ENCODE results near the gene PNMT.

The PNMT gene

DNA sequence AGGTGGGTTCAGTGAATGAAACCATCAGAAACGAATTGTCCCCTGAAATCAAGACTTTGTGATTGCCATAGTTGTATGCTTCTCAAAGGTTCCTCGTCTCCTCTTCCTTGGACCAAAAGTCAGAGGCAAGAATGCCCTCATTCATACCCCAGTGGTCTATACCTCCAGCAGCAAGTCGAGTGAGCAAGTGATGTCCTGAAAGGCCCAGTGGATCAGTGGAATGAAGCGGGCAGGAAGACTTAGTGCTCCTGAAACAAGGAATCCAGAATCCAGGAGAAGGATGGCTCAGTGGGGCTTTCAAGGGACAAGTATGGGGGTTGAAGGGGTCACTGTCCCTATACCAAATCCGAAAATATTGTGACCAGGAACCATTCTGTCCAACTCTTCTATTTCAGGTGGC, 26.3 kb downstream of the PNMT start:
- H3K9me3 ChIP-seq (ENCODE audit: control insufficient read depth, insufficient read depth, low read depth, low read length), result no peaks in the 10 kb centered on the region
- ChIA-PET POLR2A (no interaction called here), CTCF (interaction anchor here (0.6 to 3.2 kb wide), 4 partner anchors 15 to 129 kb away, joined by 3 to 17 read pairs (median 6); partner anchors contain the start of gene MIEN1)
- H3K36me3 ChIP-seq (ENCODE audit: control insufficient read depth in 2 of 2, insufficient read depth in 1 of 2, low read length in 2 of 2), result peaks cover 0 to 27% of the 10 kb centered on the region in 2 experiments; a peak in 2 of 3 replicates
- TF ChIP-seq ZNF792 (tag by site-specific recombination; IDR thresholded peaks at IDR 0.05) (no peak), ZNF266 (tag by site-specific recombination; IDR thresholded peaks at IDR 0.05; ENCODE audit: low read depth) (no peak), IKZF3 (tag by site-specific recombination; IDR thresholded peaks at IDR 0.05) (no peak), MYNN (tag by site-specific recombination; IDR thresholded peaks at IDR 0.05; ENCODE audit: borderline replicate concordance) (no peak), ZNF654 (tag by site-specific recombination; IDR thresholded peaks at IDR 0.05; ENCODE audit: low read depth) (no peak), YY2 (tag by site-specific recombination; IDR thresholded peaks at IDR 0.05) (no peak), ZNF311 (tag by site-specific recombination; IDR thresholded peaks at IDR 0.05; ENCODE audit: borderline replicate concordance) (no peak), ZNF335 (tag by site-specific recombination; conservative IDR thresholded peaks at IDR 0.05) (no peak), BCL11A (tag by site-specific recombination; IDR thresholded peaks at IDR 0.05; ENCODE audit: low read depth) (no peak)
- TF ChIP-seq, protein P1, sequence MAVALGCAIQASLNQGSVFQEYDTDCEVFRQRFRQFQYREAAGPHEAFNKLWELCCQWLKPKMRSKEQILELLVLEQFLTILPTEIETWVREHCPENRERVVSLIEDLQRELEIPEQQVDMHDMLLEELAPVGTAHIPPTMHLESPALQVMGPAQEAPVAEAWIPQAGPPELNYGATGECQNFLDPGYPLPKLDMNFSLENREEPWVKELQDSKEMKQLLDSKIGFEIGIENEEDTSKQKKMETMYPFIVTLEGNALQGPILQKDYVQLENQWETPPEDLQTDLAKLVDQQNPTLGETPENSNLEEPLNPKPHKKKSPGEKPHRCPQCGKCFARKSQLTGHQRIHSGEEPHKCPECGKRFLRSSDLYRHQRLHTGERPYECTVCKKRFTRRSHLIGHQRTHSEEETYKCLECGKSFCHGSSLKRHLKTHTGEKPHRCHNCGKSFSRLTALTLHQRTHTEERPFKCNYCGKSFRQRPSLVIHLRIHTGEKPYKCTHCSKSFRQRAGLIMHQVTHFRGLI (tag by site-specific recombination; IDR thresholded peaks at IDR 0.05), result no peak
- TF ChIP-seq, protein P2, sequence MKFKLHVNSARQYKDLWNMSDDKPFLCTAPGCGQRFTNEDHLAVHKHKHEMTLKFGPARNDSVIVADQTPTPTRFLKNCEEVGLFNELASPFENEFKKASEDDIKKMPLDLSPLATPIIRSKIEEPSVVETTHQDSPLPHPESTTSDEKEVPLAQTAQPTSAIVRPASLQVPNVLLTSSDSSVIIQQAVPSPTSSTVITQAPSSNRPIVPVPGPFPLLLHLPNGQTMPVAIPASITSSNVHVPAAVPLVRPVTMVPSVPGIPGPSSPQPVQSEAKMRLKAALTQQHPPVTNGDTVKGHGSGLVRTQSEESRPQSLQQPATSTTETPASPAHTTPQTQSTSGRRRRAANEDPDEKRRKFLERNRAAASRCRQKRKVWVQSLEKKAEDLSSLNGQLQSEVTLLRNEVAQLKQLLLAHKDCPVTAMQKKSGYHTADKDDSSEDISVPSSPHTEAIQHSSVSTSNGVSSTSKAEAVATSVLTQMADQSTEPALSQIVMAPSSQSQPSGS (tag by site-specific recombination; IDR thresholded peaks at IDR 0.05; ENCODE audit: low read depth), result no peak
- 0 out of 2 replicates have a peak overlapping the region, but pooled peaks have one; percentile 31 for H3K27ac ChIP-seq (ENCODE audit: extremely low read depth, low read depth, low read length)
- H3K4me3 ChIP-seq (ENCODE audit: low read depth, low read length), result no peak overlapping the region
- H3K4me1 ChIP-seq (ENCODE audit: control insufficient read depth, insufficient read depth, low read length), result peaks cover 4% of the 10 kb centered on the region; the same call in 1 of the 2 replicates

DNA sequence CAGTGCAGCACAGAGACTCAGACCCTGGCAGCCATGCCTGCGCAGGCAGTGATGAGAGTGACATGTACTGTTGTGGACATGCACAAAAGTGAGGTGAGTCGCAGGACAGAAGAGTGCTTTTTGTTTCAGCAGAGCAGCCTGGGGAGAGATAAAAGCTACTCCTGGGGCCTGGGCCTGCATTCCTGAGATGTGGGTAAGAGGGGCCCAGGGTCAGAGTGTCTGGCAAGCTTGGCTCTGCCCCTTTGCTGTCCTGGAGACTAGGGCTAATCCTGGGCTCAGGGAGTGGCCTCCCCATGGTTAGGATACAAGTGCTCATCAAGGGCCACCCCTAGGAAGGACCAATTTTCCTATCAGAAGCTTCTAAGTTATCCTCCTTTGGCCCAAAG, 26.8 kb downstream of the PNMT start:
- no peak overlapping the region for H3K27ac ChIP-seq (ENCODE audit: extremely low read depth, low read depth, low read length)
- peaks cover 5% of the 10 kb centered on the region; the same call in 1 of the 2 replicates for H3K4me1 ChIP-seq (ENCODE audit: control insufficient read depth, insufficient read depth, low read length)
- H3K9me3 ChIP-seq (ENCODE audit: control insufficient read depth, insufficient read depth, low read depth, low read length), result no peaks in the 10 kb centered on the region
- ChIA-PET POLR2A (no interaction called here), CTCF (interaction anchor here (0.6 to 3.2 kb wide), 5 partner anchors 16 to 129 kb away, joined by 3 to 17 read pairs (median 3); partner anchors contain the start of gene MIEN1)
- no peak overlapping the region for H3K4me3 ChIP-seq (ENCODE audit: low read depth, low read length)
- TF ChIP-seq ZIC2 (tag by site-specific recombination; IDR thresholded peaks at IDR 0.05) (no peak), ZNF776 (tag by site-specific recombination; IDR thresholded peaks at IDR 0.05; ENCODE audit: borderline replicate concordance) (no peak), ZNF19 (tag by site-specific recombination; IDR thresholded peaks at IDR 0.05; ENCODE audit: low read depth) (no peak), ZNF248 (tag by site-specific recombination; IDR thresholded peaks at IDR 0.05) (no peak), ZNF280D (tag by site-specific recombination; IDR thresholded peaks at IDR 0.05) (no peak), ZNF394 (tag by site-specific recombination; IDR thresholded peaks at IDR 0.05; ENCODE audit: borderline replicate concordance) (peak; percentile 64; the same call in 1 of the 2 replicates), ZNF654 (tag by site-specific recombination; IDR thresholded peaks at IDR 0.05; ENCODE audit: low read depth) (no peak)
- TF ChIP-seq, protein P3, sequence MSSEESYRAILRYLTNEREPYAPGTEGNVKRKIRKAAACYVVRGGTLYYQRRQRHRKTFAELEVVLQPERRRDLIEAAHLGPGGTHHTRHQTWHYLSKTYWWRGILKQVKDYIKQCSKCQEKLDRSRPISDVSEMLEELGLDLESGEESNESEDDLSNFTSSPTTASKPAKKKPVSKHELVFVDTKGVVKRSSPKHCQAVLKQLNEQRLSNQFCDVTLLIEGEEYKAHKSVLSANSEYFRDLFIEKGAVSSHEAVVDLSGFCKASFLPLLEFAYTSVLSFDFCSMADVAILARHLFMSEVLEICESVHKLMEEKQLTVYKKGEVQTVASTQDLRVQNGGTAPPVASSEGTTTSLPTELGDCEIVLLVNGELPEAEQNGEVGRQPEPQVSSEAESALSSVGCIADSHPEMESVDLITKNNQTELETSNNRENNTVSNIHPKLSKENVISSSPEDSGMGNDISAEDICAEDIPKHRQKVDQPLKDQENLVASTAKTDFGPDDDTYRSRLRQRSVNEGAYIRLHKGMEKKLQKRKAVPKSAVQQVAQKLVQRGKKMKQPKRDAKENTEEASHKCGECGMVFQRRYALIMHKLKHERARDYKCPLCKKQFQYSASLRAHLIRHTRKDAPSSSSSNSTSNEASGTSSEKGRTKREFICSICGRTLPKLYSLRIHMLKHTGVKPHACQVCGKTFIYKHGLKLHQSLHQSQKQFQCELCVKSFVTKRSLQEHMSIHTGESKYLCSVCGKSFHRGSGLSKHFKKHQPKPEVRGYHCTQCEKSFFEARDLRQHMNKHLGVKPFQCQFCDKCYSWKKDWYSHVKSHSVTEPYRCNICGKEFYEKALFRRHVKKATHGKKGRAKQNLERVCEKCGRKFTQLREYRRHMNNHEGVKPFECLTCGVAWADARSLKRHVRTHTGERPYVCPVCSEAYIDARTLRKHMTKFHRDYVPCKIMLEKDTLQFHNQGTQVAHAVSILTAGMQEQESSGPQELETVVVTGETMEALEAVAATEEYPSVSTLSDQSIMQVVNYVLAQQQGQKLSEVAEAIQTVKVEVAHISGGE (tag by site-specific recombination; conservative IDR thresholded peaks at IDR 0.05; ENCODE audit: low read depth), result no peak
- H3K36me3 ChIP-seq (ENCODE audit: control insufficient read depth in 2 of 2, insufficient read depth in 1 of 2, low read length in 2 of 2), result peaks cover 0 to 27% of the 10 kb centered on the region in 2 experiments; a peak in 2 of 3 replicates
